Endothelial cell of umbilical vein (primary cell): ENCODE data around the gene TMEM273. TPM values are rescaled to one million over a fixed set of nuclear protein-coding genes. Genes with fewer than 3 reads are reported as not detected.

Experiments
- BruUV-seq: library from RNA; stranded (reverse); fragments of 400-500 nt; replicated peaks from 2 replicates; lab custom pipeline; 2021; lab: Mats Ljungman, UMichigan
- CTCF ChIA-PET: fragments of 300-600, 350-600 bp; sonication (Branson Sonifier 250); formaldehyde crosslinking; loops from one replicate; lab custom pipeline; 2021; ENCODE audit warnings: antibody characterized with exemption, inconsistent platforms; lab: Charles Lee
- POLR2A ChIA-PET: fragments of 300-600, 350-600 bp; sonication (Branson Sonifier 250); formaldehyde crosslinking; loops from one replicate; lab custom pipeline; 2021; ENCODE audit warnings: antibody characterized with exemption, inconsistent platforms; lab: Charles Lee
- DNase-seq: peaks from one replicate; pipeline ENCODE4 v3.0.0-alpha.2; 2011; ENCODE audit warnings: low read depth, low spot score
- FAIRE-seq: peaks from 2 replicates; lab custom pipeline; 2011; peaks lifted over from hg19 to GRCh38; lab: Jason Lieb, UNC
- H2AFZ ChIP-seq: 2 replicates; pipeline ENCODE4 v1.6.0; 2012; ENCODE audit warnings: low read depth, low read length, control low read depth, inconsistent platforms
- H3K27ac ChIP-seq: 2 replicates; pipeline ENCODE4 v1.5.1; 2011; ENCODE audit warnings: low read depth, mild to moderate bottlenecking, control low read depth, low read length, moderate library complexity; ENCODE audit not compliant: insufficient read depth
- H3K27me3 ChIP-seq, 2 experiments: 2 replicates each; pipeline versions ENCODE4 v1.6.0 to v1.6.1; 2011; ENCODE audit warnings: low read length in 2 of 2, mixed read lengths in 1 of 2; ENCODE audit not compliant: control insufficient read depth in 2 of 2, insufficient read depth in 2 of 2
- H3K36me3 ChIP-seq, 2 experiments: 2 replicates in 1 of 2; 3 replicates in 1 of 2; pipeline ENCODE4 v1.5.1; 2011; ENCODE audit warnings: low read length in 2 of 2, mild to moderate bottlenecking in 1 of 2, moderate library complexity in 1 of 2; ENCODE audit not compliant: control insufficient read depth in 2 of 2, insufficient read depth in 2 of 2; ENCODE audit errors: extremely low read depth in 1 of 2
- H3K4me1 ChIP-seq: 3 replicates; pipeline ENCODE4 v1.5.1; 2011; ENCODE audit warnings: mild to moderate bottlenecking, low read length; ENCODE audit not compliant: control insufficient read depth, insufficient read depth; ENCODE audit errors: extremely low read depth
- H3K4me2 ChIP-seq: 2 replicates; pipeline ENCODE4 v1.6.1; 2011; ENCODE audit warnings: low read length, control low read depth, mixed read lengths; ENCODE audit not compliant: insufficient read depth
- H3K4me3 ChIP-seq, 3 experiments: fragments of 200-600 bp in 1 of 3; sonication (generic), shearing (Covaris generic) in 1 of 3; replicated peaks in 1 of 3; 2 replicates each; pipeline ENCODE4 v1.5.1; 2011 to 2016; ENCODE audit warnings: control low read depth in 3 of 3, low read length in 3 of 3, mild to moderate bottlenecking in 2 of 3, inconsistent platforms in 1 of 3, low read depth in 1 of 3, moderate library complexity in 1 of 3; ENCODE audit not compliant: insufficient read depth in 1 of 3
- H3K79me2 ChIP-seq: 2 replicates; pipeline ENCODE4 v1.6.0; 2012; ENCODE audit warnings: low read length, inconsistent platforms; ENCODE audit not compliant: control insufficient read depth, insufficient read depth
- H3K9ac ChIP-seq: replicated peaks from 2 replicates; pipeline ENCODE3; 2011; ENCODE audit warnings: low read length, control low read depth; ENCODE audit not compliant: insufficient read depth; ENCODE audit errors: extremely low read depth
- H3K9me1 ChIP-seq: replicated peaks from 3 replicates; pipeline ENCODE4 v1.6.0; 2011; ENCODE audit warnings: mild to moderate bottlenecking, low read length; ENCODE audit not compliant: control insufficient read depth, insufficient read depth; ENCODE audit errors: extremely low read depth
- H3K9me3 ChIP-seq: replicated peaks from 2 replicates; pipeline ENCODE4 v1.5.1; 2012; ENCODE audit warnings: low read length, inconsistent platforms; ENCODE audit not compliant: control insufficient read depth, insufficient read depth
- H4K20me1 ChIP-seq: replicated peaks from 2 replicates; pipeline ENCODE3; 2011; ENCODE audit warnings: mild to moderate bottlenecking, low read length; ENCODE audit not compliant: control insufficient read depth, insufficient read depth; ENCODE audit errors: extremely low read depth
- EZH2 ChIP-seq: IDR thresholded peaks from 2 replicates; pipeline ENCODE4 v1.6.1; 2012; ENCODE audit warnings: borderline replicate concordance, low read depth, mild to moderate bottlenecking, moderate library complexity, low read length, inconsistent platforms; ENCODE audit not compliant: severe bottlenecking
- FOS ChIP-seq: IDR thresholded peaks from 2 replicates; pipeline ENCODE4 v1.6.1; 2011; ENCODE audit warnings: mild to moderate bottlenecking, low read length, moderate library complexity, borderline replicate concordance; ENCODE audit not compliant: insufficient read depth
- GATA2 ChIP-seq: IDR thresholded peaks from 2 replicates; pipeline ENCODE4 v1.7.0; 2011; ENCODE audit warnings: low read depth, mild to moderate bottlenecking, moderate library complexity, mixed read lengths, low read length; ENCODE audit not compliant: insufficient read length, insufficient read depth
- JUN ChIP-seq: IDR thresholded peaks from 2 replicates; pipeline ENCODE4 v1.6.1; 2011; ENCODE audit warnings: borderline replicate concordance, low read depth; ENCODE audit not compliant: insufficient read length, insufficient read depth
- MYC ChIP-seq: IDR thresholded peaks from one replicate; pipeline ENCODE4 v1.6.1; 2011; ENCODE audit warnings: mild to moderate bottlenecking, low read depth, low read length
- POLR2A ChIP-seq: IDR thresholded peaks from 2 replicates; pipeline ENCODE4 v1.6.1; 2012; ENCODE audit warnings: low read depth, mild to moderate bottlenecking, control low read depth, low read length
- POLR2AphosphoS5 ChIP-seq: IDR thresholded peaks from 2 replicates; pipeline ENCODE4 v1.6.1; 2012; ENCODE audit warnings: low read depth, mild to moderate bottlenecking, control low read depth, low read length, moderate library complexity; ENCODE audit not compliant: insufficient read depth
- dilution Hi-C: fragments of 300-500 bp; cut with MboI; formaldehyde crosslinking; loops from one replicate; pipeline ENCODE4 v1.15.0; 2019; ENCODE audit warnings: low sequenced_read_pairs; ENCODE audit not compliant: extremely low pct_ligation_motif_present
- intact Hi-C: fragments of 100-400 bp; cut with micrococcal nuclease; formaldehyde crosslinking; loops from one replicate; pipeline ENCODE4 v1.10.0; 2022
- polyA plus RNA-seq, 4 experiments: library from polyadenylated mRNA; depleted of rRNA in 3 of 4; stranded (reverse) in 3 of 4; unstranded in 1 of 4; fragments of >200 nt; gene quantifications; 2 replicates each; pipeline versions ENCODE4 v1.2.1 to v1.2.3, GENCODE V29; 2011 to 2012; ENCODE audit warnings: missing spikeins in 1 of 4
- total RNA-seq: library from RNA; stranded (reverse); gene quantifications from 2 replicates; pipeline ENCODE4 v1.2.3, GENCODE V29; 2021
- TF ChIP-seq, protein P1 (sequence below), 2 donors: IDR thresholded peaks; 1 replicate in 1 of 2; 2 replicates in 1 of 2; pipeline ENCODE4 v1.5.1; 2011; ENCODE audit warnings: low read length in 2 of 2, mild to moderate bottlenecking in 2 of 2, moderate library complexity in 2 of 2, control low read depth in 1 of 2, inconsistent platforms in 1 of 2, low read depth in 1 of 2; ENCODE audit not compliant: insufficient read depth in 1 of 2; ENCODE audit errors: extremely low read depth in 1 of 2
- TF ChIP-seq, protein P2 (sequence below): IDR thresholded peaks from 2 replicates; pipeline ENCODE4 v1.6.1; 2011; ENCODE audit not compliant: insufficient read depth, insufficient read length

TMEM273 gene
- total and polyA plus RNA-seq, 2 donors (not counting 3 experiments of a cell fraction or from before 2014, with no cell fraction given), result 1.9 to 3.7 TPM

DNA sequence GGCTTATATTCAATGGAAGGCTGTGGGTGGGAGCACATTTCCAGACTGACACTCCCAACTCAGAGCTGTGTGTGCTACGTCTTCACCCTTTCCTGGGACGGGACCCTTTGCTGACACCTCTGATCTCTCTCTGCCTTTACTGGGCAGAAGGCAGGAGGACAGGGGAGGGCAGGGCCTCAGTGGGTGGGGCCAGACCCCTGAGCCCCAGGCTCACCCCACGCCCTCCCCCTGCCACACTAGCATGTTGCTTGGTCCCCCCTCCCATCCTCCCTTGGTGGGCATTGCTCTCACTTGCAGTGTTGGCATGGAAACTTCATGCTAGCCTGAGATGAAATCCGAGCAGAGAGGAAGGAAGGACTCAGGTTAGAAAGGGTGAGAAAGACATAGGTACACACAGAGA lies 18.4 kb downstream of the TMEM273 start:
- no peaks in the 10 kb centered on the region for H3K9me1 ChIP-seq
- dilution Hi-C loops (no loop called here), intact Hi-C loops (no loop called here)
- no peaks in the 10 kb centered on the region for H3K9me3 ChIP-seq
- H4K20me1 ChIP-seq, result no peaks in the 10 kb centered on the region
- no TSS peak for BruUV-seq
- ChIA-PET POLR2A (no interaction called here), CTCF (interaction anchor here (1.2 kb wide), 1 partner anchor 8 kb away, joined by 3 read pairs; no protein-coding TSS in a partner anchor)
- H3K79me2 ChIP-seq, result no peaks in the 10 kb centered on the region
- DNase-seq (no peak), FAIRE-seq (no peak)
- no peak overlapping the region for H3K4me3 ChIP-seq
- H3K36me3 ChIP-seq, result no peaks in the 10 kb centered on the region
- no peak overlapping the region for H2AFZ ChIP-seq
- H3K27me3 ChIP-seq, result peaks cover 0 to 4% of the 10 kb centered on the region in 2 experiments
- H3K4me1 ChIP-seq, result no peaks in the 10 kb centered on the region
- no peak overlapping the region for H3K4me2 ChIP-seq
- no peak overlapping the region for H3K27ac ChIP-seq
- H3K9ac ChIP-seq, result no peak overlapping the region
- TF ChIP-seq GATA2, result no peak
- no peak for TF ChIP-seq MYC
- no peak for TF ChIP-seq POLR2A
- TF ChIP-seq, protein P1, sequence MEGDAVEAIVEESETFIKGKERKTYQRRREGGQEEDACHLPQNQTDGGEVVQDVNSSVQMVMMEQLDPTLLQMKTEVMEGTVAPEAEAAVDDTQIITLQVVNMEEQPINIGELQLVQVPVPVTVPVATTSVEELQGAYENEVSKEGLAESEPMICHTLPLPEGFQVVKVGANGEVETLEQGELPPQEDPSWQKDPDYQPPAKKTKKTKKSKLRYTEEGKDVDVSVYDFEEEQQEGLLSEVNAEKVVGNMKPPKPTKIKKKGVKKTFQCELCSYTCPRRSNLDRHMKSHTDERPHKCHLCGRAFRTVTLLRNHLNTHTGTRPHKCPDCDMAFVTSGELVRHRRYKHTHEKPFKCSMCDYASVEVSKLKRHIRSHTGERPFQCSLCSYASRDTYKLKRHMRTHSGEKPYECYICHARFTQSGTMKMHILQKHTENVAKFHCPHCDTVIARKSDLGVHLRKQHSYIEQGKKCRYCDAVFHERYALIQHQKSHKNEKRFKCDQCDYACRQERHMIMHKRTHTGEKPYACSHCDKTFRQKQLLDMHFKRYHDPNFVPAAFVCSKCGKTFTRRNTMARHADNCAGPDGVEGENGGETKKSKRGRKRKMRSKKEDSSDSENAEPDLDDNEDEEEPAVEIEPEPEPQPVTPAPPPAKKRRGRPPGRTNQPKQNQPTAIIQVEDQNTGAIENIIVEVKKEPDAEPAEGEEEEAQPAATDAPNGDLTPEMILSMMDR (IDR thresholded peaks at IDR 0.05; ENCODE audit: extremely low read depth in 1 of 2, insufficient read depth in 1 of 2, low read depth in 1 of 2, low read length in 2 of 2), result no peak
- TF ChIP-seq EZH2, result no peak
- no peak for TF ChIP-seq FOS
- TF ChIP-seq, protein P2, sequence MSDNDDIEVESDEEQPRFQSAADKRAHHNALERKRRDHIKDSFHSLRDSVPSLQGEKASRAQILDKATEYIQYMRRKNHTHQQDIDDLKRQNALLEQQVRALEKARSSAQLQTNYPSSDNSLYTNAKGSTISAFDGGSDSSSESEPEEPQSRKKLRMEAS, result no peak
- TF ChIP-seq JUN, result no peak
- no peak for TF ChIP-seq POLR2AphosphoS5
